BJ (cell line): ENCODE data around the gene C5. TPM values are rescaled to one million over a fixed set of nuclear protein-coding genes. Genes with fewer than 3 reads are reported as not detected.

Experiments
- CTCF ChIA-PET: fragments of 350-600 bp; formaldehyde crosslinking; extraction: SDS; loops from one replicate; lab custom pipeline; 2021; ENCODE audit warnings: antibody characterized with exemption, inconsistent platforms; lab: Yijun Ruan, JAX
- POLR2A ChIA-PET: fragments of 300-600 bp; sonication (Branson Sonifier 250); formaldehyde crosslinking; extraction: SDS; loops from one replicate; lab custom pipeline; 2021; ENCODE audit warnings: antibody characterized with exemption; lab: Charles Lee
- DNase-seq: peaks from one replicate; pipeline ENCODE4 v3.0.0-alpha.2; 2011; ENCODE audit warnings: low read depth
- H3K27me3 ChIP-seq: 2 replicates; pipeline ENCODE4 v1.6.0; 2011; ENCODE audit warnings: low read length; ENCODE audit not compliant: control insufficient read depth, insufficient read depth
- H3K36me3 ChIP-seq: 2 replicates; pipeline ENCODE4 v1.5.1; 2011; ENCODE audit warnings: low read length; ENCODE audit not compliant: control insufficient read depth, insufficient read depth
- H3K4me3 ChIP-seq: 2 replicates; pipeline ENCODE4 v1.5.1; 2011; ENCODE audit warnings: low read depth, mild to moderate bottlenecking, control low read depth, low read length
- polyA plus RNA-seq: library from polyadenylated mRNA; depleted of rRNA; stranded (reverse); fragments of >200 nt; gene quantifications from 2 replicates; pipeline ENCODE4 v1.2.3, GENCODE V29; 2011
- TF ChIP-seq, protein P1 (sequence below): IDR thresholded peaks from 2 replicates; pipeline ENCODE4 v1.5.1; 2011; ENCODE audit warnings: low read depth, mild to moderate bottlenecking, control low read depth, inconsistent platforms, low read length, moderate library complexity; ENCODE audit not compliant: insufficient read depth

C5 gene
- polyA plus RNA-seq, 1 experiment, result 1.4 TPM

DNA sequence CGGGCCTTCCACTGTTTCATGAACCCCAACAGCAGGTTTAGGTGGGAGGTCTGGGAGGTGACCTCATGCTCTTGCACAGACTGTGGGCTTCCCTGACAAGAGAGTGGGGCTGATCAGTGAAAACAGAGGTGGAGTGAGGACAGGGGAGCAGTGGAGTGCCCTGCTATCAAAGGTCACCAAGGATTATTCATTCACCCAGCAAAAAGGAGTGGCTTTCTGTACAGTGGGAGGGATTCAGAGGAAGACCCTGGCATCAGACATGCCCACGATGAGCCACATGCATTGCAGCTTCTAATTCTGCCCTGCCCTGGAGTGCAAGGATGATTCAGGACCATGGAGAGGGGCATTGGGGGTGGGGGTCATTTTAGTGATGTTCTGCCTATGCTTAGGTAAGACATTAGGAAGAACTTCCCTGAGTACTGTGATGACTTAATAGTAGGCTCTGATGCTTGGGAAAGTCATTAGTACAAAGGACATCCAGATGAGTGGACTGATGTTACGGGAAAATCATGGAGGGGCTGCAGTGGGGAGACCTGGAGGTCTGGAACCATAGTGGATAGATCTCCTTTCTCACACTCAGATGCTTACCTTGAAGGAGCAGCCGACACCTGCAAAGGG lies 136.3 kb downstream of the C5 start:
- Histone ChIP-seq H3K36me3 (no peaks in the 10 kb centered on the region), H3K27me3 (no peaks in the 10 kb centered on the region), H3K4me3 (no peak overlapping the region)
- ChIA-PET POLR2A (no interaction called here), CTCF (interaction anchor here (0.7 to 2.1 kb wide), 2 partner anchors 14 to 158 kb away, joined by 3 to 8 read pairs; no protein-coding TSS in a partner anchor)
- TF ChIP-seq, protein P1, sequence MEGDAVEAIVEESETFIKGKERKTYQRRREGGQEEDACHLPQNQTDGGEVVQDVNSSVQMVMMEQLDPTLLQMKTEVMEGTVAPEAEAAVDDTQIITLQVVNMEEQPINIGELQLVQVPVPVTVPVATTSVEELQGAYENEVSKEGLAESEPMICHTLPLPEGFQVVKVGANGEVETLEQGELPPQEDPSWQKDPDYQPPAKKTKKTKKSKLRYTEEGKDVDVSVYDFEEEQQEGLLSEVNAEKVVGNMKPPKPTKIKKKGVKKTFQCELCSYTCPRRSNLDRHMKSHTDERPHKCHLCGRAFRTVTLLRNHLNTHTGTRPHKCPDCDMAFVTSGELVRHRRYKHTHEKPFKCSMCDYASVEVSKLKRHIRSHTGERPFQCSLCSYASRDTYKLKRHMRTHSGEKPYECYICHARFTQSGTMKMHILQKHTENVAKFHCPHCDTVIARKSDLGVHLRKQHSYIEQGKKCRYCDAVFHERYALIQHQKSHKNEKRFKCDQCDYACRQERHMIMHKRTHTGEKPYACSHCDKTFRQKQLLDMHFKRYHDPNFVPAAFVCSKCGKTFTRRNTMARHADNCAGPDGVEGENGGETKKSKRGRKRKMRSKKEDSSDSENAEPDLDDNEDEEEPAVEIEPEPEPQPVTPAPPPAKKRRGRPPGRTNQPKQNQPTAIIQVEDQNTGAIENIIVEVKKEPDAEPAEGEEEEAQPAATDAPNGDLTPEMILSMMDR, result no peak
- DNase-seq, result no peak

DNA sequence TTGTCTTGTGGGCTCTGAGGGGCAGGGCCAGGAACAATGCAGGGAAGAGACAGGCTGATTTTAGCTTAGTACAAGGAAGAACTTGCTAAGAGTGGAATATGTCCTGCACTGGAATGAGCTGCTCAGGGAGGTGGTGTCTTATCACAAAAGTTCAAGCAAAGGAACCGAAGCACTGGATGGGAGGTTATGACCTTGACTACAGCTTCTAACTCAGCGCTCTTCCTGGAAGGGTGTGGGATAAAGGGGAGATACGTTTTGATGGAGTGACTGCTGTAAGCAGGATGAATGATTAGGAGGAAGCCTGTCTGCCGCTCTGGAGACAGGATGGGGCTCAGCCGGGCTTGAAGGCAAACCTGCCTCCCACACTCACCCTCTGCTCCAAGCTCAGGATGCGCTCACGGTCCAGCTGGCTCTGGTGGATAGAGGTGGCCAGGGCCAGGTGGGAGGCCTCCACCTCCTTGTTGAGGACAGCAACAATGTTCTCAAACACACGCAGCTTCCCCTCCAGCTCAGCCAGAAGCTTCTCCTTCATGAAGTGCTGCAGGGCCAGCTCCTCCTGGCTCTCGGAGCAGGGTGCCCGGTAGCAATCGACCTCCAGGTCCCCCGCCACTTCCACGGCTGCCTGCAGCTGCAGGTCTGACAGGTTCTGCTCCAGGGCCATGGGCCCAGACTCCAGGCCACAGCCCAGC lies 137.0 kb downstream of the C5 start:
- TF ChIP-seq, protein P1, result no peak

DNA sequence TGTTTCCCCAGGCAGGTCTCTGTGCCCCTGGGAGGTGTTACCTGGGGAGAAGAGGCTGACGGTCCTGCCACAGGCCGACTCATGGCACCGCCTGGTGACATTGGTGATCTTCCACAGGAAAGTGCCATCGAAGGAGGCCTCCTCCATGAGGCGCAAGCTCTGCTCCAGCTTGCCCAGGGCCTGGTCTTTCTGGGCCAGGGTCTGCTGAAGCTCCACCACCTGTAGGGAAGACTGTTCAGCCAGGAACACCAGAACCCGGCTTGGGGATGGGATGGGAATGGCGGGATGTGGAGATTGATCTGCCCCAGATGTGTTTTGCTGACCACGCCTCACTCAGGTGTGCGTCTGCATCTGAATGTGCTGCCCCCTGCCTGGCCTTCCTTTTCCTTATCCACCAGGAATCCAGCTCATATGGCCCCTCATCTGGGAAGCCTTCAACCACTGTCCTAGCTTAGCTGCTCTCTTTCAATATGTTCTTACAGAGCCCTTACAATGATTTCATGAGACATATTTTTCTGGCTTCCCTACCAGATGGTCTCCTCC lies 138.7 kb downstream of the C5 start:
- ChIA-PET POLR2A (no interaction called here), CTCF (interaction anchor here (2.1 kb wide), 1 partner anchor 11 kb away, joined by 8 read pairs; no protein-coding TSS in a partner anchor)
- Histone ChIP-seq H3K27me3 (no peaks in the 10 kb centered on the region), H3K4me3 (no peak overlapping the region), H3K36me3 (no peaks in the 10 kb centered on the region)
- DNase-seq, result no peak
- TF ChIP-seq, protein P1, result no peak

More for the DNA sequence above, 137.0 kb downstream of the C5 start:
- POLR2A ChIA-PET, result no interaction called here
- CTCF ChIA-PET, result interaction anchor here (0.7 to 2.1 kb wide), 2 partner anchors 13 to 407 kb away, joined by 4 to 8 read pairs; no protein-coding TSS in a partner anchor
- Histone ChIP-seq H3K27me3 (no peaks in the 10 kb centered on the region), H3K4me3 (no peak overlapping the region), H3K36me3 (no peaks in the 10 kb centered on the region)
- DNase-seq, result no peak

DNA sequence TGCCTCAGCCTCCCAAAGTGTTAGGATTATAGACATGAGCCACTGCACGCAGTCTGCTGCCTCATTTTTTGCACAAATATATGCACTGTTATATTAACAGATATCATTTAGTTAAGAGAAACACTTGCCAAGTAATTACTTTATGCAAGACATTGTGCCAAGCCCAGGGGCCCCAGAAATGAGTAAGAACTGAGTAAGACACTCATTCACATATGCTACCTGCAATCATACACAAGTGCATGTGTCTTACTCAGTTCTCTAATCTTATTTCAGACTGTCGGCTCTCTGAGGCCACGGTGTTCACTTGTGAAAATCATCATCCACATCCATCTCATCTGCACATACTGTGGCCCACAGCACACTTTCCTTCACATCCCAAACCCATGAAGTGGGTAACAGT lies 139.4 kb downstream of the C5 start:
- Histone ChIP-seq H3K27me3 (no peaks in the 10 kb centered on the region), H3K4me3 (no peak overlapping the region), H3K36me3 (no peaks in the 10 kb centered on the region)
- POLR2A ChIA-PET, result no interaction called here
- DNase-seq, result no peak
- CTCF ChIA-PET, result no interaction called here
- TF ChIP-seq, protein P1, result no peak

DNA sequence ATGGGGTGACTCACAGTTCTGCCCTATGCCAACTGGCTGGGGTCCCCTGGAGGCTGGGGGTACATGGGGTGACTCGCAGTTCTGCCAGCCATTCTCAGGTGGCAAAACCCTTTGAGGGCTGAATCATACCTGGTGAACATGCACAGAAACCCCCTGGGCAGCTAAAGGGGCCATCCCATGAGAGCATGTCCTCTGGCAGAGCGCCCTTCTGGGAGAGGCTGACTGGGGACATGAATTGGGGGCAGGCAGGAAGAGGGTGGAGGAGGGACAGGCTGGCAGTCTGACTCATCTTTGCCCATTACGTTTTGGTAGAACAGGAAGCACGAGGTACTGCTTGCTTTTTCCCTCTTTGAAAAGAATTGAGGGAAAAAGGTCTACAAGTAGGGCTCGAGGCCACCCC lies 140.2 kb downstream of the C5 start:
- Histone ChIP-seq H3K4me3 (no peak overlapping the region), H3K27me3 (no peaks in the 10 kb centered on the region), H3K36me3 (no peaks in the 10 kb centered on the region)
- DNase-seq, result no peak
- ChIA-PET CTCF (no interaction called here), POLR2A (no interaction called here)
- TF ChIP-seq, protein P1, result no peak
